ENCODE data around the gene SHC4. TPM values are rescaled to one million over a fixed set of nuclear protein-coding genes. Genes with fewer than 3 reads are reported as not detected.

The SHC4 gene
- total RNA-seq, 2 donors from 2014 or later = 0.30 to 0.50 TPM

GRCh38 chr15:48992096-48992495 lies 28.4 kb upstream of the SHC4 start:
- no peaks in the 10 kb centered on the region for H3K9me3 ChIP-seq
- TF ChIP-seq CTCF (IDR thresholded peaks at IDR 0.05) = no peak
- H3K4me1 ChIP-seq = no peaks in the 10 kb centered on the region
- H3K4me3 ChIP-seq = no peak overlapping the region
- H3K36me3 ChIP-seq = peaks cover 5% of the 10 kb centered on the region
- no peak overlapping the region for H3K9ac ChIP-seq (ENCODE audit: low read depth in 2 of 2, low read length in 2 of 2)
- intact Hi-C loops (cut with DNase I) = no loop called here
- DNase-seq = no peak
- H3K27ac ChIP-seq = no peak overlapping the region
- no peaks in the 10 kb centered on the region for H3K27me3 ChIP-seq

GRCh38 chr15:48989170-48989569 lies 25.5 kb upstream of the SHC4 start:
- H3K9ac ChIP-seq (ENCODE audit: low read depth in 2 of 2, low read length in 2 of 2) = no peak overlapping the region
- intact Hi-C loops (cut with DNase I) = no loop called here
- H3K27ac ChIP-seq = no peak overlapping the region
- H3K4me3 ChIP-seq = no peak overlapping the region
- no peak for DNase-seq
- TF ChIP-seq CTCF (IDR thresholded peaks at IDR 0.05) = no peak
- H3K4me1 ChIP-seq = no peaks in the 10 kb centered on the region
- H3K36me3 ChIP-seq = peaks cover 5% of the 10 kb centered on the region
- no peaks in the 10 kb centered on the region for H3K27me3 ChIP-seq
- H3K9me3 ChIP-seq = no peaks in the 10 kb centered on the region

GRCh38 chr15:48987142-48987541 lies 23.4 kb upstream of the SHC4 start:
- Histone ChIP-seq H3K27me3 (no peaks in the 10 kb centered on the region), H3K4me3 (no peak overlapping the region), H3K9ac (ENCODE audit: low read depth in 2 of 2, low read length in 2 of 2) (no peak overlapping the region), H3K36me3 (peaks cover under 1% of the 10 kb centered on the region), H3K4me1 (no peaks in the 10 kb centered on the region), H3K27ac (no peak overlapping the region), H3K9me3 (no peaks in the 10 kb centered on the region)
- DNase-seq = no peak
- intact Hi-C loops (cut with DNase I) = no loop called here
- no peak for TF ChIP-seq CTCF (IDR thresholded peaks at IDR 0.05)

- no peaks in the 10 kb centered on the region for H3K36me3 ChIP-seq
- no peak overlapping the region for H3K27ac ChIP-seq
- no peaks in the 10 kb centered on the region for H3K4me1 ChIP-seq
- no peak for DNase-seq
- H3K4me3 ChIP-seq = no peak overlapping the region
- intact Hi-C loops (cut with DNase I) = no loop called here
- H3K9ac ChIP-seq (ENCODE audit: low read depth in 2 of 2, low read length in 2 of 2) = no peak overlapping the region
- no peaks in the 10 kb centered on the region for H3K9me3 ChIP-seq
- no peaks in the 10 kb centered on the region for H3K27me3 ChIP-seq
- TF ChIP-seq CTCF (IDR thresholded peaks at IDR 0.05) = no peak
Measured at GRCh38 chr15:48986240-48986639, 22.5 kb upstream of the SHC4 start.

- intact Hi-C loops (cut with DNase I) = no loop called here
- Histone ChIP-seq H3K36me3 (no peaks in the 10 kb centered on the region), H3K27ac (no peak overlapping the region), H3K27me3 (no peaks in the 10 kb centered on the region), H3K9me3 (no peaks in the 10 kb centered on the region), H3K4me1 (no peaks in the 10 kb centered on the region), H3K4me3 (no peak overlapping the region), H3K9ac (ENCODE audit: low read depth in 2 of 2, low read length in 2 of 2) (no peak overlapping the region)
- no peak for DNase-seq
- TF ChIP-seq CTCF (IDR thresholded peaks at IDR 0.05) = no peak
Measured at GRCh38 chr15:48985516-48985915, 21.8 kb upstream of the SHC4 start.

All from colonic mucosa (tissue), 4 donors.